Fibroblast of peridontal ligament (primary cell): ENCODE measurements around the gene ATXN10.

Experiments
- DNase-seq: peaks from one replicate; pipeline ENCODE4 v3.0.0-alpha.2; 2010; ENCODE audit errors: extremely low read depth

ATXN10 gene

GRCh38 chr22:45891021-45891421, 219.4 kb downstream of the ATXN10 start:
- no peak for DNase-seq

- no peak for DNase-seq
Measured at GRCh38 chr22:45891471-45891995, 219.9 kb downstream of the ATXN10 start.

GRCh38 chr22:45891996-45892621, 220.5 kb downstream of the ATXN10 start:
- no peak for DNase-seq

GRCh38 chr22:45892681-45893461, 221.2 kb downstream of the ATXN10 start:
- no peak for DNase-seq

GRCh38 chr22:45893516-45893915, 221.9 kb downstream of the ATXN10 start:
- DNase-seq = peak; percentile 44
